ENCODE data around the gene SYNE1. TPM values are rescaled to one million over a fixed set of nuclear protein-coding genes. Genes with fewer than 3 reads are reported as not detected.

Gene SYNE1
- total RNA-seq, 1 experiment from 2014 or later, result 6.5 TPM

- peaks cover 22% of the 10 kb centered on the region for H3K9me3 Mint-ChIP-seq
- no peaks in the 10 kb centered on the region for H3K27me3 Mint-ChIP-seq (ENCODE audit: low read depth)
- peaks cover 4% of the 10 kb centered on the region; the same call in 1 of the 2 replicates for H3K4me1 Mint-ChIP-seq
- CTCF ChIA-PET, result no interaction called here
- ATAC-seq (no peak), DNase-seq (ENCODE audit: low spot score) (no peak)
- TF ChIP-seq GRHL2 (CRISPR knock-in tag; IDR thresholded peaks at IDR 0.05; ENCODE audit: insufficient replicate concordance, severe bottlenecking) (no peak), AR (CRISPR knock-in tag; IDR thresholded peaks at IDR 0.05) (no peak), ZNF263 (CRISPR knock-in tag; IDR thresholded peaks at IDR 0.05; ENCODE audit: low read depth) (no peak)
- H3K27ac Mint-ChIP-seq, result peak overlapping the region; percentile 87
- POLR2A ChIA-PET, result no interaction called here
- peaks cover 29% of the 10 kb centered on the region for H3K36me3 Mint-ChIP-seq
- H3K4me3 Mint-ChIP-seq, result no peak overlapping the region
Measured at GRCh38 chr6:152221806-152222628, 415.1 kb downstream of the SYNE1 start.

GRCh38 chr6:152220786-152221185, 416.4 kb downstream of the SYNE1 start:
- Mint-ChIP-seq H3K27me3 (ENCODE audit: low read depth) (no peaks in the 10 kb centered on the region), H3K36me3 (peaks cover 29% of the 10 kb centered on the region), H3K4me3 (no peak overlapping the region), H3K9me3 (peaks cover 22% of the 10 kb centered on the region), H3K4me1 (peaks cover 4% of the 10 kb centered on the region; the same call in 1 of the 2 replicates), H3K27ac (no peak overlapping the region)
- ChIA-PET CTCF (interaction anchor here (0.6 kb wide), 1 partner anchor 552 kb away, joined by 3 read pairs; no protein-coding TSS in a partner anchor), POLR2A (no interaction called here)
- no peak for ATAC-seq
- no peak for DNase-seq (ENCODE audit: low spot score)
- no peak for TF ChIP-seq JUN (CRISPR knock-in tag; IDR thresholded peaks at IDR 0.05)
- TF ChIP-seq NFE2L1 (CRISPR knock-in tag; IDR thresholded peaks at IDR 0.05), result no peak
- no peak for TF ChIP-seq ZNF425 (CRISPR knock-in tag; conservative IDR thresholded peaks at IDR 0.05)
- no peak for TF ChIP-seq MXD4 (CRISPR knock-in tag; IDR thresholded peaks at IDR 0.05; ENCODE audit: borderline replicate concordance)

GRCh38 chr6:152218887-152219286, 418.3 kb downstream of the SYNE1 start:
- peaks cover 29% of the 10 kb centered on the region for H3K36me3 Mint-ChIP-seq
- H3K4me3 Mint-ChIP-seq, result no peak overlapping the region
- TF ChIP-seq ATF1 (CRISPR knock-in tag; IDR thresholded peaks at IDR 0.05) (no peak), ZMAT4 (CRISPR knock-in tag; IDR thresholded peaks at IDR 0.05) (no peak)
- POLR2A ChIA-PET, result no interaction called here
- ATAC-seq (no peak), DNase-seq (ENCODE audit: low spot score) (no peak)
- H3K27me3 Mint-ChIP-seq (ENCODE audit: low read depth), result no peaks in the 10 kb centered on the region
- H3K9me3 Mint-ChIP-seq, result peaks cover 22% of the 10 kb centered on the region
- H3K27ac Mint-ChIP-seq, result no peak overlapping the region
- peaks cover 3% of the 10 kb centered on the region; the same call in 1 of the 2 replicates for H3K4me1 Mint-ChIP-seq
- CTCF ChIA-PET, result no interaction called here

GRCh38 chr6:152212437-152212836, 424.7 kb downstream of the SYNE1 start:
- ATAC-seq (no peak), DNase-seq (ENCODE audit: low spot score) (no peak)
- Mint-ChIP-seq H3K4me1 (no peaks in the 10 kb centered on the region), H3K4me3 (no peak overlapping the region), H3K27me3 (ENCODE audit: low read depth) (no peaks in the 10 kb centered on the region), H3K9me3 (no peaks in the 10 kb centered on the region), H3K27ac (no peak overlapping the region), H3K36me3 (no peaks in the 10 kb centered on the region)
- CTCF ChIA-PET, result no interaction called here
- POLR2A ChIA-PET, result no interaction called here
- TF ChIP-seq ZNF138 (CRISPR knock-in tag; conservative IDR thresholded peaks at IDR 0.05), result no peak
- TF ChIP-seq NR1H2 (CRISPR knock-in tag; IDR thresholded peaks at IDR 0.05), result no peak
- TF ChIP-seq SMAD3 (CRISPR knock-in tag; IDR thresholded peaks at IDR 0.05; ENCODE audit: borderline replicate concordance), result no peak
- TF ChIP-seq FOXP1 (CRISPR knock-in tag; IDR thresholded peaks at IDR 0.05; ENCODE audit: borderline replicate concordance), result no peak

Data from WTC11 (cell line).